Right lobe of liver (tissue), 4 donors: ENCODE results near the gene BBS2.

ENCODE experiments used
- POLR2A ChIP-seq: fragments of 450-650 bp; IDR thresholded peaks from one replicate; pipeline ENCODE4 v1.6.1; 2017; ENCODE audit warnings: antibody characterized with exemption, mild to moderate bottlenecking
- TF ChIP-seq, protein P1 (sequence below), 4 donors: fragments of 200-600 bp in 3 of 4; fragments of 450-650 bp in 1 of 4; IDR thresholded peaks; one replicate each; pipeline versions ENCODE4 v1.5.1 to v1.8.0; 2016 to 2022; ENCODE audit warnings: antibody characterized with exemption in 4 of 4, mild to moderate bottlenecking in 2 of 4
- donor health status: DM: no; HTN: no; CAD: no.
- donor health status: DM: no; HTN: no; CAD: no.
- donor health status: DM: no; HTN: yes; CAD: no.

DNA sequence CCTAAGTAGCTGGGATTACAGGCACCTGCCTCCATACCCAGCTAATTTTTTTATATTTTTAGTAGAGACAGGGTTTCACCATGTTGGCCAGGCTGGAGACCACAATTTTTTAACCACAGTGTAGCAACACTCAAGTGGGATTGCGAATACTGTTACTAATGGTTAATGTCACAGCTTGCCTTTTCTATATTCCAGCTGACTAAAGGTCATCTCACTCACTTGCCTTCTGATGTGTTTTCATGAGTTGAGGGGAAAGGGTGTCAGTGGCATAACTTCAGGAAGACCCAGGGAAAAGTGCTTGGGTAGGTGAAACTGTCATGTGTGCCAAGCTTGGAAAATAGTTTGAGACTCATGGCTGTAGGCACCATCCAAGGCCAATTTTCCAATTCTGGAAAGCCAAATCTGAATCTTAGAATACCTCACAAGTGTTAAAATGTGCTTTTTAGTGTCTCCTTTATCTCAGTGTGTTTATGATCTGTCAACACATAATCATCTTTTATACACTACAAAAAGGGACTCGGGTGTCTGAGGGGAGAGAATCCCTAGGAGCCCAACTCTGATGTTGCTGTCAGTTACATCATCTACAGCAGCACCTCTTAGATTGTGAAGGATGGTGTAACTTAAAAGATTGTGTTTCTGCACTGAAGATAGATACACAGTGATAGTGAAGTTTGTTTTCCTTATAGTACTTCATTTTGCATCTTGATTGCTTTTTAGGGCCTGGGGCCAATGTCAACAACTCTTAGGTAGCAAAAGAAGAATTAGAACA is 41.4 kb downstream of the BBS2 start:
- no peak for TF ChIP-seq POLR2A
- TF ChIP-seq, protein P1, sequence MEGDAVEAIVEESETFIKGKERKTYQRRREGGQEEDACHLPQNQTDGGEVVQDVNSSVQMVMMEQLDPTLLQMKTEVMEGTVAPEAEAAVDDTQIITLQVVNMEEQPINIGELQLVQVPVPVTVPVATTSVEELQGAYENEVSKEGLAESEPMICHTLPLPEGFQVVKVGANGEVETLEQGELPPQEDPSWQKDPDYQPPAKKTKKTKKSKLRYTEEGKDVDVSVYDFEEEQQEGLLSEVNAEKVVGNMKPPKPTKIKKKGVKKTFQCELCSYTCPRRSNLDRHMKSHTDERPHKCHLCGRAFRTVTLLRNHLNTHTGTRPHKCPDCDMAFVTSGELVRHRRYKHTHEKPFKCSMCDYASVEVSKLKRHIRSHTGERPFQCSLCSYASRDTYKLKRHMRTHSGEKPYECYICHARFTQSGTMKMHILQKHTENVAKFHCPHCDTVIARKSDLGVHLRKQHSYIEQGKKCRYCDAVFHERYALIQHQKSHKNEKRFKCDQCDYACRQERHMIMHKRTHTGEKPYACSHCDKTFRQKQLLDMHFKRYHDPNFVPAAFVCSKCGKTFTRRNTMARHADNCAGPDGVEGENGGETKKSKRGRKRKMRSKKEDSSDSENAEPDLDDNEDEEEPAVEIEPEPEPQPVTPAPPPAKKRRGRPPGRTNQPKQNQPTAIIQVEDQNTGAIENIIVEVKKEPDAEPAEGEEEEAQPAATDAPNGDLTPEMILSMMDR (IDR thresholded peaks at IDR 0.05), result no peak
